ENCODE measurements around the gene STON1.

The STON1 gene

GRCh38 chr2:48626047-48626446, 96.1 kb downstream of the STON1 start:
- no peak for DNase-seq

- DNase-seq: no peak
Observed at GRCh38 chr2:48633143-48633542, 103.2 kb downstream of the STON1 start.

DNA sequence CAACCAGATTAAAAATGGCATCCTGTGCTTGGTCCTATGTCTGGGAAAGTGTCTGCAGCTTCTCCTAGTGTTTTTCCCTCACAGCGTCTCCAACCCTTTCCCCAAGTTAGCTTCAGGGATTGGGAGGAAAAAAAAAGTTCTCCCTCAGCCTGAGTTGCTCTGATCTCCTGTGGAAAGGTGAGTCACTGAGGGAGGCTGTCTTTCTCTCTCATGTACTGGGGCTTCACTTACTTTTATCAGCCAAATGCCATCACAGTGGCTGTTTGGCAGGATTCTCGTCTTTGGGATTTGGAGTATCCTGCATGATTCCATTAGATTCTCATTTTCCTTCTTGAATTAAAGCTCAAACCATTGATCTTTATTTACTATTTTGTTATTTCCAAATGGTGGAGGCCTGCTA, 105.8 kb downstream of the STON1 start:
- DNase-seq: no peak

DNA sequence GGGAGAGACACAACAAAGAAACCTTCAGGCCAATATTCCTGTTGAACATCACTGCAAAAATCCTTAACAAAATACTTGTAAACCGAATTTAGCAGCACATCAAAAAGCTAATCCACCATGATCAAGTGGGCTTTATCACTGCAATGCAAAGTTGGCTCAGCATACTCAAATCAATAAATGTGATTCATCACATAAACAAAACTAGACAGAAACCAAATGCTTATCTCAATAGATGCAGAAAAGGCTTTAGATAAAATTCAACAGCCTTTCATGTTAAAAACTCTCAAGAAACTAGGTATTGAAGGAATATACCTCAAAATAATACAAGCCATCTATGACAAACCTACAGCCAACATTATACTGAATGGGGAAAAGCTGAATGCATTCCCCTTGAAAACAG, 108.3 kb downstream of the STON1 start:
- no peak for DNase-seq
